IMR-90 (cell line): ENCODE data around the gene GALNT14. TPM values are rescaled to one million over a fixed set of nuclear protein-coding genes. Genes with fewer than 3 reads are reported as not detected.

Experiments used
- ATAC-seq: fragments of 200-7000 bp; cut with Tn5 transposase; 2 replicates; pipeline ENCODE4 v1.9.1; 2020; ENCODE audit warnings: low read depth, mild to moderate bottlenecking, moderate library complexity
- BruUV-seq: library from RNA; stranded (reverse); fragments of 400-500 nt; replicated peaks from 2 replicates; lab custom pipeline; 2021; lab: Mats Ljungman, UMichigan
- CTCF ChIA-PET: fragments of 300-600 bp; formaldehyde crosslinking; extraction: SDS; loops from one replicate; lab custom pipeline; 2021; ENCODE audit warnings: antibody characterized with exemption; lab: Yijun Ruan, JAX
- POLR2A ChIA-PET: fragments of 300-600 bp; sonication (Branson Sonifier 250); formaldehyde crosslinking; loops from one replicate; lab custom pipeline; 2022; ENCODE audit warnings: antibody characterized with exemption; ENCODE audit not compliant: unreplicated experiment; lab: Charles Lee
- DNase-seq: peaks from one replicate; pipeline ENCODE4 v3.0.0; 2013
- H2AFZ ChIP-seq: replicated peaks from 2 replicates; pipeline ENCODE3; 2013; ENCODE audit warnings: low read length, mild to moderate bottlenecking; ENCODE audit not compliant: poor library complexity
- H2AK5ac ChIP-seq: 2 replicates; pipeline ENCODE4 v1.6.1; 2013; ENCODE audit warnings: low read depth, low read length, inconsistent platforms
- H2AK9ac ChIP-seq: replicated peaks from 2 replicates; pipeline ENCODE3; 2013; ENCODE audit warnings: mild to moderate bottlenecking, low read depth, low read length, moderate library complexity; ENCODE audit not compliant: poor library complexity
- H2BK120ac ChIP-seq: 2 replicates; pipeline ENCODE4 v1.6.1; 2013; ENCODE audit warnings: low read depth, low read length, inconsistent platforms
- H2BK15ac ChIP-seq: 3 replicates; pipeline ENCODE4 v1.6.1; 2013; ENCODE audit warnings: low read depth, low read length, inconsistent platforms
- H2BK20ac ChIP-seq: 2 replicates; pipeline ENCODE4 v1.6.1; 2013; ENCODE audit warnings: low read depth, mild to moderate bottlenecking, inconsistent platforms, low read length, moderate library complexity
- H2BK5ac ChIP-seq: 2 replicates; pipeline ENCODE4 v1.6.1; 2013; ENCODE audit warnings: mild to moderate bottlenecking, low read depth, low read length, inconsistent platforms; ENCODE audit not compliant: poor library complexity, severe bottlenecking
- H3K14ac ChIP-seq: replicated peaks from 2 replicates; pipeline ENCODE4 v1.6.1; 2013; ENCODE audit warnings: low read depth, low read length, inconsistent platforms
- H3K18ac ChIP-seq: 2 replicates; pipeline ENCODE4 v1.6.1; 2013; ENCODE audit warnings: low read depth, low read length, control low read depth
- H3K23ac ChIP-seq: 2 replicates; pipeline ENCODE4 v1.6.1; 2013; ENCODE audit warnings: low read depth, low read length, inconsistent platforms
- H3K27ac ChIP-seq: 2 replicates; pipeline ENCODE4 v1.5.1; 2013; ENCODE audit warnings: mild to moderate bottlenecking, control low read depth, low read length; ENCODE audit not compliant: insufficient read depth
- H3K27me3 ChIP-seq: 2 replicates; pipeline ENCODE4 v1.6.1; 2013; ENCODE audit warnings: low read length; ENCODE audit not compliant: control insufficient read depth, insufficient read depth
- H3K36me3 ChIP-seq: 2 replicates; pipeline ENCODE4 v1.6.1; 2013; ENCODE audit warnings: low read length, mixed read lengths; ENCODE audit not compliant: control insufficient read depth, insufficient read depth
- H3K4ac ChIP-seq: 2 replicates; pipeline ENCODE4 v1.6.1; 2013; ENCODE audit warnings: low read depth, low read length, inconsistent platforms
- H3K4me1 ChIP-seq: 2 replicates; pipeline ENCODE4 v1.6.1; 2013; ENCODE audit warnings: low read length, mixed read lengths; ENCODE audit not compliant: control insufficient read depth, insufficient read depth
- H3K4me2 ChIP-seq: 2 replicates; pipeline ENCODE4 v1.6.1; 2013; ENCODE audit warnings: low read depth, mild to moderate bottlenecking, control low read depth, low read length, moderate library complexity
- H3K4me3 ChIP-seq: 2 replicates; pipeline ENCODE4 v1.5.1; 2013; ENCODE audit warnings: low read depth, mild to moderate bottlenecking, control low read depth, low read length, moderate library complexity; ENCODE audit not compliant: insufficient read depth
- H3K56ac ChIP-seq: 2 replicates; pipeline ENCODE4 v1.6.1; 2013; ENCODE audit warnings: low read length, inconsistent platforms; ENCODE audit not compliant: insufficient read depth; ENCODE audit errors: extremely low read depth
- H3K79me1 ChIP-seq, 2 experiments: 2 replicates each; pipeline ENCODE4 v1.6.1; 2013; ENCODE audit warnings: low read length in 2 of 2, inconsistent platforms in 1 of 2, low read depth in 1 of 2
- H3K9ac ChIP-seq: 2 replicates; pipeline ENCODE4 v1.6.1; 2013; ENCODE audit warnings: low read depth, low read length, control low read depth
- H3K9me1 ChIP-seq: 2 replicates; pipeline ENCODE4 v1.6.1; 2013; ENCODE audit warnings: low read length, inconsistent platforms; ENCODE audit not compliant: insufficient read depth
- H3K9me3 ChIP-seq: 2 replicates; pipeline ENCODE4 v1.6.1; 2013; ENCODE audit warnings: low read length; ENCODE audit not compliant: control insufficient read depth, insufficient read depth
- H4K20me1 ChIP-seq: 2 replicates; pipeline ENCODE4 v1.6.1; 2013; ENCODE audit warnings: low read length, inconsistent platforms; ENCODE audit not compliant: insufficient read depth
- H4K5ac ChIP-seq: 2 replicates; pipeline ENCODE4 v1.6.1; 2013; ENCODE audit warnings: mild to moderate bottlenecking, low read depth, low read length, control low read depth
- H4K8ac ChIP-seq, 2 experiments: 2 replicates each; pipeline ENCODE4 v1.6.1; 2013; ENCODE audit warnings: low read depth in 2 of 2, low read length in 2 of 2, control low read depth in 1 of 2, inconsistent platforms in 1 of 2
- H4K91ac ChIP-seq: 2 replicates; pipeline ENCODE4 v1.6.1; 2013; ENCODE audit warnings: low read depth, low read length, inconsistent platforms; ENCODE audit not compliant: insufficient read depth
- BHLHE40 ChIP-seq: fragments of 150-350 bp; IDR thresholded peaks from 2 replicates; pipeline ENCODE4 v1.6.1; 2016; ENCODE audit warnings: mild to moderate bottlenecking, low read depth, low read length
- MAZ ChIP-seq: IDR thresholded peaks from 2 replicates; pipeline ENCODE4 v1.6.1; 2012; ENCODE audit warnings: low read depth, mild to moderate bottlenecking, low read length, improper control_type of control experiment, moderate library complexity, borderline replicate concordance
- MXI1 ChIP-seq: IDR thresholded peaks from 2 replicates; pipeline ENCODE4 v1.6.1; 2012; ENCODE audit warnings: low read depth, mild to moderate bottlenecking, low read length, moderate library complexity, borderline replicate concordance
- NFE2L2 ChIP-seq: fragments of 150-350 bp; IDR thresholded peaks from 2 replicates; pipeline ENCODE4 v1.6.1; 2016; ENCODE audit warnings: low read depth, mild to moderate bottlenecking, low read length
- POLR2A ChIP-seq: IDR thresholded peaks from 2 replicates; pipeline ENCODE4 v1.6.1; 2012; ENCODE audit warnings: mild to moderate bottlenecking, low read depth, low read length
- RCOR1 ChIP-seq: IDR thresholded peaks from 2 replicates; pipeline ENCODE4 v1.6.1; 2012; ENCODE audit warnings: mild to moderate bottlenecking, low read length, improper control_type of control experiment; ENCODE audit not compliant: insufficient replicate concordance
- WGBS, 2 experiments: methylation state at CpG; one replicate each; pipeline versions ENCODE4 v1.1.5 to v1.1.7; 2013; ENCODE audit warnings: missing lambda C conversion rate in 2 of 2; ENCODE audit not compliant: insufficient read length in 1 of 2; ENCODE audit errors: extremely low coverage in 2 of 2; 5-methylcytosine and 5-hydroxymethylcytosine counted together
- dilution Hi-C: fragments of 300-500 bp; cut with HindIII; formaldehyde crosslinking; loops from one replicate; pipeline ENCODE4 v1.14.3; 2018; ENCODE audit warnings: low sequenced_read_pairs; ENCODE audit not compliant: unreplicated experiment
- in situ Hi-C: fragments of 300-500 bp; cut with MboI; formaldehyde crosslinking; loops from 3 replicates; pipeline ENCODE4 v1.14.3; 2019; ENCODE audit warnings: low sequenced_read_pairs, inconsistent platforms, mixed read lengths
- intact Hi-C: fragments of 100-400 bp; cut with micrococcal nuclease; formaldehyde crosslinking; loops from 2 replicates; pipeline ENCODE4 v1.10.0; 2022
- polyA plus RNA-seq, 3 experiments: library from polyadenylated mRNA; depleted of rRNA; stranded (reverse); fragments of >200 nt; gene quantifications; 2 replicates each; pipeline ENCODE4 v1.2.3, GENCODE V29; 2012; ENCODE audit warnings: low replicate concordance in 1 of 3
- total RNA-seq: library from RNA; depleted of rRNA; stranded (reverse); fragments of >200 nt; gene quantifications from 2 replicates; pipeline ENCODE4 v1.2.3, GENCODE V29; 2012
- TF ChIP-seq, protein P1 (sequence below): fragments of 150-350 bp; IDR thresholded peaks from 2 replicates; pipeline ENCODE4 v1.6.1; 2016; ENCODE audit warnings: low read depth, mild to moderate bottlenecking, low read length, moderate library complexity, borderline replicate concordance
- TF ChIP-seq, protein P2 (sequence below): conservative IDR thresholded peaks from 2 replicates; pipeline ENCODE4 v1.5.1; 2012; ENCODE audit warnings: mild to moderate bottlenecking, low read depth, low read length, improper control_type of control experiment

GALNT14 gene
- total and polyA plus RNA-seq, 2 of the 4 experiments (the other 2 are of a cell fraction) = 0.15 to 0.18 TPM

DNA sequence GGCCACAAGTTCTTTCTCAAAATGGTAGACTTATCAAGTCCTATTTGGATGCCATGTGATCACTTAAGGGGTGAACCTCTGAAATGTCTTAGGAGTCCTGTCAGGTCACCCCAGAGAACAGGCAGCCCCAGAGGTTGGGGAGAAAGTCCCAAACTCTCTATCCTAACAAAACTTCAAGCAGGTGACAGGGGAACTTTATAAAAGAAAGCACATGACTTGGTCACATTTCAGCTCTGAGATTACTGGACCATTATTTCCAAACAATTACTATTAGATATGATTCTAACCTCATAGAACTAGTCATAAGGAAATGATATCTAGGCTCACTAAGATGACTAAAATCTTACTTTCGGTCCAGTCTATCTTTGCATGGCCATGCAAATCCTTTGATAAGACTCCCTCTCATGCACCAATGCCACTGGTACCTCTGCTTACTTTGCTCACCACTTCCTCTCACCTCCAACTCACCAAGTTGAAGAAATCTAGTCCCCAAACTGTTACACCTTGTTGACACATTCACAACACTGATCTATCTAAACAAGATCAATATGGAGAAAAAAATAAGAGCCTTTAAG, 107.0 kb downstream of the GALNT14 start:
- no peaks in the 10 kb centered on the region for H3K9me1 ChIP-seq
- H3K18ac ChIP-seq = no peak overlapping the region
- no peaks in the 10 kb centered on the region for H3K36me3 ChIP-seq
- in situ Hi-C loops (no loop called here), intact Hi-C loops (no loop called here), dilution Hi-C loops (no loop called here)
- no peak overlapping the region for H3K23ac ChIP-seq
- H4K20me1 ChIP-seq = no peaks in the 10 kb centered on the region
- H3K27me3 ChIP-seq = peaks cover 2% of the 10 kb centered on the region; the same call in 1 of the 2 replicates
- H3K27ac ChIP-seq = no peak overlapping the region
- H4K91ac ChIP-seq = no peak overlapping the region
- ChIA-PET CTCF (no interaction called here), POLR2A (no interaction called here)
- H3K56ac ChIP-seq = no peak overlapping the region
- no peak overlapping the region for H2AK9ac ChIP-seq
- WGBS, 2 experiments = no CpG with 5 or more reads among the region's 1 CpG
- no peak overlapping the region for H3K4ac ChIP-seq
- H2BK15ac ChIP-seq = no peak overlapping the region
- H3K9ac ChIP-seq = no peak overlapping the region
- no peaks in the 10 kb centered on the region for H3K79me1 ChIP-seq
- no TSS peak for BruUV-seq
- H3K9me3 ChIP-seq = no peaks in the 10 kb centered on the region
- H2AK5ac ChIP-seq = no peak overlapping the region
- H4K8ac ChIP-seq = no peak overlapping the region
- H3K4me1 ChIP-seq = no peaks in the 10 kb centered on the region
- TF ChIP-seq RCOR1 (no peak), POLR2A (no peak), BHLHE40 (no peak), MAZ (no peak), MXI1 (no peak), NFE2L2 (no peak)
- TF ChIP-seq, protein P1, sequence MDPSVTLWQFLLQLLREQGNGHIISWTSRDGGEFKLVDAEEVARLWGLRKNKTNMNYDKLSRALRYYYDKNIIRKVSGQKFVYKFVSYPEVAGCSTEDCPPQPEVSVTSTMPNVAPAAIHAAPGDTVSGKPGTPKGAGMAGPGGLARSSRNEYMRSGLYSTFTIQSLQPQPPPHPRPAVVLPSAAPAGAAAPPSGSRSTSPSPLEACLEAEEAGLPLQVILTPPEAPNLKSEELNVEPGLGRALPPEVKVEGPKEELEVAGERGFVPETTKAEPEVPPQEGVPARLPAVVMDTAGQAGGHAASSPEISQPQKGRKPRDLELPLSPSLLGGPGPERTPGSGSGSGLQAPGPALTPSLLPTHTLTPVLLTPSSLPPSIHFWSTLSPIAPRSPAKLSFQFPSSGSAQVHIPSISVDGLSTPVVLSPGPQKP = no peak
- TF ChIP-seq, protein P2, sequence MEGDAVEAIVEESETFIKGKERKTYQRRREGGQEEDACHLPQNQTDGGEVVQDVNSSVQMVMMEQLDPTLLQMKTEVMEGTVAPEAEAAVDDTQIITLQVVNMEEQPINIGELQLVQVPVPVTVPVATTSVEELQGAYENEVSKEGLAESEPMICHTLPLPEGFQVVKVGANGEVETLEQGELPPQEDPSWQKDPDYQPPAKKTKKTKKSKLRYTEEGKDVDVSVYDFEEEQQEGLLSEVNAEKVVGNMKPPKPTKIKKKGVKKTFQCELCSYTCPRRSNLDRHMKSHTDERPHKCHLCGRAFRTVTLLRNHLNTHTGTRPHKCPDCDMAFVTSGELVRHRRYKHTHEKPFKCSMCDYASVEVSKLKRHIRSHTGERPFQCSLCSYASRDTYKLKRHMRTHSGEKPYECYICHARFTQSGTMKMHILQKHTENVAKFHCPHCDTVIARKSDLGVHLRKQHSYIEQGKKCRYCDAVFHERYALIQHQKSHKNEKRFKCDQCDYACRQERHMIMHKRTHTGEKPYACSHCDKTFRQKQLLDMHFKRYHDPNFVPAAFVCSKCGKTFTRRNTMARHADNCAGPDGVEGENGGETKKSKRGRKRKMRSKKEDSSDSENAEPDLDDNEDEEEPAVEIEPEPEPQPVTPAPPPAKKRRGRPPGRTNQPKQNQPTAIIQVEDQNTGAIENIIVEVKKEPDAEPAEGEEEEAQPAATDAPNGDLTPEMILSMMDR = no peak
- no peak for ATAC-seq
- H2AFZ ChIP-seq = no peak overlapping the region
- H3K4me2 ChIP-seq = no peak overlapping the region
- H3K4me3 ChIP-seq = no peak overlapping the region
- no peak overlapping the region for H2BK20ac ChIP-seq
- no peak overlapping the region for H2BK5ac ChIP-seq
- no peak overlapping the region for H4K5ac ChIP-seq
- H3K14ac ChIP-seq = no peak overlapping the region
- no peak overlapping the region for H2BK120ac ChIP-seq
- DNase-seq = no peak
